H1 (cell line): ENCODE results near the gene MRC2.

Source experiments
- CEBPB ChIP-seq: IDR thresholded peaks from 2 replicates; pipeline ENCODE4 v1.6.1; 2012; ENCODE audit warnings: low read depth, low read length
- EP300 ChIP-seq, 2 experiments: IDR thresholded peaks; 1 replicate in 1 of 2; 2 replicates in 1 of 2; pipeline ENCODE4 v1.6.1; 2011 to 2012; ENCODE audit warnings: low read depth in 2 of 2, low read length in 2 of 2, mild to moderate bottlenecking in 2 of 2, borderline replicate concordance in 1 of 2, inconsistent platforms in 1 of 2, moderate library complexity in 1 of 2
- JUN ChIP-seq: IDR thresholded peaks from 2 replicates; pipeline ENCODE4 v1.6.1; 2011; ENCODE audit warnings: low read depth, mild to moderate bottlenecking, improper control_type of control experiment, low read length
- POLR2A ChIP-seq, 2 experiments: IDR thresholded peaks; 1 replicate in 1 of 2; 2 replicates in 1 of 2; pipeline ENCODE4 v1.6.1; 2011; ENCODE audit warnings: low read depth in 2 of 2, low read length in 2 of 2, mild to moderate bottlenecking in 2 of 2; ENCODE audit errors: control extremely low read depth in 1 of 2
- TF ChIP-seq, protein P1 (sequence below), 3 experiments: IDR thresholded peaks; 1 replicate in 2 of 3; 2 replicates in 1 of 3; pipeline versions ENCODE4 v1.5.1 to v1.6.1; 2011; ENCODE audit warnings: low read length in 3 of 3, mild to moderate bottlenecking in 3 of 3, inconsistent platforms in 2 of 3, low read depth in 1 of 3, moderate library complexity in 1 of 3; ENCODE audit not compliant: insufficient read depth in 1 of 3; ENCODE audit errors: control extremely low read depth in 1 of 3

DNA sequence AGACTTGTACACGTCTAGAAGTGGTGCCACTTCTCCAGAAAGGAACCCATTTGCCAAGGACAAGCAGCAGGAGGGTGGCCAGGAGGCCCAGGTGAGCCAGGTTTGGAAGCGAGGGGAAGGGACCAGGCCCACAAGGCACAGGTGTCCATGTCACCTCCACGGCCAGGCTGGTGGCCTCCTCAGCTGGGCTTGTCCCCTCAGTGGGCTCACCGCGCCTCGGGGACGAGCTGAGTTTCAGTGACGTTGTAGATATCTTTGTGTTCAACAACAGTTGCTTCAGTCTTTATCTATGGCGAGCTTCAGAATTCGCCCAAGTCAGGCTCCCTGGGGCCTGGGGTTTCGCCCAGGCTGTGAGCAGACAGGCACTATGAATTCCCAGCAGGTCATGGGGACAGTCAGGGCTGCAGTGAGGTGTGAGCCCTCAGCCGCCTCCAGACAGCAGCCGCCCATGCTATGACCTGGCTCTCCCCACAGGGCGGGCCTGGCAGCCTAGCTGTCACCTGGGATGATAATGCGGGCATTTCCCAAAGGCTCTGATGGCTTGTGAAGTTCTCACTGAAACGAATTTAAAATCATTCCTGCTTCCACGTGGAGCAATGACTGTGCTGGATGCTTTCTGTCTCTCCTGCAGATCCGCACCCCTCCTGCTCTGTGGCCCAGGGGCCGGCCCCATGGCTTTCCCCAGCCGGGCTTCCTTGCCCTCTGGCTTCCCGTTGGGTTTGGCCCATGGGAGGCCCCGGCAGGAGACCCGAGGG, 89.5 kb downstream of the MRC2 start:
- TF ChIP-seq JUN (no peak), EP300 (IDR thresholded peaks at IDR 0.05; ENCODE audit: borderline replicate concordance in 1 of 2, low read depth in 2 of 2, low read length in 2 of 2) (no peak), CEBPB (no peak), POLR2A (IDR thresholded peaks at IDR 0.05; ENCODE audit: control extremely low read depth in 1 of 2, low read depth in 2 of 2, low read length in 2 of 2) (no peak)
- TF ChIP-seq, protein P1, sequence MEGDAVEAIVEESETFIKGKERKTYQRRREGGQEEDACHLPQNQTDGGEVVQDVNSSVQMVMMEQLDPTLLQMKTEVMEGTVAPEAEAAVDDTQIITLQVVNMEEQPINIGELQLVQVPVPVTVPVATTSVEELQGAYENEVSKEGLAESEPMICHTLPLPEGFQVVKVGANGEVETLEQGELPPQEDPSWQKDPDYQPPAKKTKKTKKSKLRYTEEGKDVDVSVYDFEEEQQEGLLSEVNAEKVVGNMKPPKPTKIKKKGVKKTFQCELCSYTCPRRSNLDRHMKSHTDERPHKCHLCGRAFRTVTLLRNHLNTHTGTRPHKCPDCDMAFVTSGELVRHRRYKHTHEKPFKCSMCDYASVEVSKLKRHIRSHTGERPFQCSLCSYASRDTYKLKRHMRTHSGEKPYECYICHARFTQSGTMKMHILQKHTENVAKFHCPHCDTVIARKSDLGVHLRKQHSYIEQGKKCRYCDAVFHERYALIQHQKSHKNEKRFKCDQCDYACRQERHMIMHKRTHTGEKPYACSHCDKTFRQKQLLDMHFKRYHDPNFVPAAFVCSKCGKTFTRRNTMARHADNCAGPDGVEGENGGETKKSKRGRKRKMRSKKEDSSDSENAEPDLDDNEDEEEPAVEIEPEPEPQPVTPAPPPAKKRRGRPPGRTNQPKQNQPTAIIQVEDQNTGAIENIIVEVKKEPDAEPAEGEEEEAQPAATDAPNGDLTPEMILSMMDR (IDR thresholded peaks at IDR 0.05; ENCODE audit: control extremely low read depth in 1 of 3, insufficient read depth in 1 of 3, low read depth in 1 of 3, low read length in 3 of 3), result no peak
